D721Med (cell line): ENCODE results near the gene SNRPA.

Source experiments
- DNase-seq: peaks from one replicate; pipeline ENCODE4 v3.0.0; 2011; ENCODE audit warnings: low spot score; ENCODE audit not compliant: insufficient read length
- FAIRE-seq: peaks from 2 replicates; lab custom pipeline; 2011; peaks lifted over from hg19 to GRCh38; lab: Jason Lieb, UNC
- CTCF ChIP-seq: IDR thresholded peaks from 2 replicates; pipeline ENCODE4 v1.5.1; 2012; ENCODE audit warnings: mild to moderate bottlenecking, control low read depth; ENCODE audit not compliant: insufficient read depth; ENCODE audit errors: missing control alignments

Gene SNRPA

GRCh38 chr19:40786060-40787037 lies 35.3 kb downstream of the SNRPA start:
- DNase-seq = no peak
- no peak for TF ChIP-seq CTCF
- FAIRE-seq = no peak

GRCh38 chr19:40791349-40791748 lies 40.3 kb downstream of the SNRPA start:
- DNase-seq (no peak), FAIRE-seq (no peak)
- no peak for TF ChIP-seq CTCF

GRCh38 chr19:40791996-40792395 lies 41.0 kb downstream of the SNRPA start:
- no peak for FAIRE-seq
- no peak for TF ChIP-seq CTCF
- no peak for DNase-seq

- no peak for FAIRE-seq
- DNase-seq = no peak
- TF ChIP-seq CTCF = no peak
Measured at GRCh38 chr19:40797166-40797962, 46.4 kb downstream of the SNRPA start.

- peak; percentile 18 for TF ChIP-seq CTCF
- FAIRE-seq = no peak
- peak; percentile 65 for DNase-seq
Measured at GRCh38 chr19:40797963-40798682, 47.1 kb downstream of the SNRPA start.

- TF ChIP-seq CTCF = no peak
- DNase-seq = peak; percentile 78
- no peak for FAIRE-seq
Measured at GRCh38 chr19:40798683-40799557, 47.9 kb downstream of the SNRPA start, which contains the start of gene EGLN2. Gene EGLN2 (plus strand): TSS chr19:40799191. CDS start chr19:40800573, 1,382 bp downstream.
